Measurements from ENCODE around the gene HEPHL1. TPM values are rescaled to one million over a fixed set of nuclear protein-coding genes. Genes with fewer than 3 reads are reported as not detected.

Gene HEPHL1
- total and polyA plus RNA-seq, 7 donors: 0.01 TPM; not detected in 6

GRCh38 chr11:94100253-94100652 is 79.1 kb downstream of the HEPHL1 start:
- no peaks in the 10 kb centered on the region for H3K36me3 ChIP-seq (ENCODE audit: insufficient read depth in 1 of 2, low read depth in 1 of 2)
- intact Hi-C loops (cut with DNase I): no loop called here
- no peak for ATAC-seq
- no peak overlapping the region for H3K4me3 ChIP-seq
- no peak for DNase-seq
- H3K27me3 ChIP-seq (ENCODE audit: insufficient read depth in 3 of 3, low read length in 2 of 3): no peaks in the 10 kb centered on the region
- TF ChIP-seq CTCF (IDR thresholded peaks at IDR 0.05): no peak
- no peaks in the 10 kb centered on the region for H3K9me3 ChIP-seq
- no peak overlapping the region for H3K27ac ChIP-seq
- H3K4me1 ChIP-seq: no peaks in the 10 kb centered on the region

- WGBS, 3 donors: 29 to 56% (median 40%) methylated on average over 1 of the region's 1 CpG
- H3K36me3 ChIP-seq (ENCODE audit: insufficient read depth in 1 of 2, low read depth in 1 of 2): no peaks in the 10 kb centered on the region
- no peak for DNase-seq
- TF ChIP-seq CTCF (IDR thresholded peaks at IDR 0.05): no peak
- intact Hi-C loops (cut with DNase I): no loop called here
- no peaks in the 10 kb centered on the region for H3K4me1 ChIP-seq
- H3K4me3 ChIP-seq: no peak overlapping the region
- H3K9me3 ChIP-seq: no peaks in the 10 kb centered on the region
- no peaks in the 10 kb centered on the region for H3K27me3 ChIP-seq (ENCODE audit: insufficient read depth in 3 of 3, low read length in 2 of 3)
- no peak for ATAC-seq
- H3K27ac ChIP-seq: no peak overlapping the region
Measured at GRCh38 chr11:94103471-94103870, 82.3 kb downstream of the HEPHL1 start.

- Histone ChIP-seq H3K27ac (no peak overlapping the region), H3K4me1 (no peaks in the 10 kb centered on the region), H3K4me3 (no peak overlapping the region), H3K9me3 (no peaks in the 10 kb centered on the region), H3K36me3 (ENCODE audit: insufficient read depth in 1 of 2, low read depth in 1 of 2) (no peaks in the 10 kb centered on the region), H3K27me3 (ENCODE audit: insufficient read depth in 3 of 3, low read length in 2 of 3) (no peaks in the 10 kb centered on the region)
- TF ChIP-seq CTCF (IDR thresholded peaks at IDR 0.05): no peak
- no peak for DNase-seq
- intact Hi-C loops (cut with DNase I): no loop called here
- ATAC-seq: no peak
Measured at GRCh38 chr11:94104734-94105133, 83.6 kb downstream of the HEPHL1 start.

GRCh38 chr11:94106716-94107115 is 85.6 kb downstream of the HEPHL1 start:
- H3K27ac ChIP-seq: no peak overlapping the region

More at GRCh38 chr11:94106716-94107115, 85.6 kb downstream of the HEPHL1 start:
- ATAC-seq (peak in 2 of 4 donors; percentile 77 to 84), DNase-seq (no peak)
- no peak overlapping the region for H3K4me3 ChIP-seq
- no peak for TF ChIP-seq CTCF (IDR thresholded peaks at IDR 0.05)
- intact Hi-C loops (cut with DNase I): no loop called here
- H3K27me3 ChIP-seq (ENCODE audit: insufficient read depth in 3 of 3, low read length in 2 of 3): no peaks in the 10 kb centered on the region
- 80 to 89% (median 81%) methylated on average over 4 of the region's 4 CpGs for WGBS, 3 donors
- H3K4me1 ChIP-seq: no peaks in the 10 kb centered on the region
- no peaks in the 10 kb centered on the region for H3K36me3 ChIP-seq (ENCODE audit: insufficient read depth in 1 of 2, low read depth in 1 of 2)
- H3K9me3 ChIP-seq: no peaks in the 10 kb centered on the region
